NCI-H524 treated with DMSO at 0.1 percent for 48 hours (cell line): Measurements from ENCODE around the gene RNF4.
"Not testable (repeated sequence)": the region's sequence is repeated elsewhere in the genome, so short reads cannot be mapped to it uniquely, and the experiment has no call there.

ENCODE experiments used
- DNase-seq: peaks from one replicate; lab custom pipeline; 2025; lab: John Stamatoyannopoulos, UW

Gene RNF4, protein sequence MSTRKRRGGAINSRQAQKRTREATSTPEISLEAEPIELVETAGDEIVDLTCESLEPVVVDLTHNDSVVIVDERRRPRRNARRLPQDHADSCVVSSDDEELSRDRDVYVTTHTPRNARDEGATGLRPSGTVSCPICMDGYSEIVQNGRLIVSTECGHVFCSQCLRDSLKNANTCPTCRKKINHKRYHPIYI

GRCh38 chr4:2468456-2469191 lies at the start of gene RNF4:
Gene RNF4 (plus strand): TSS chr4:2469106. CDS start chr4:2490494, 21,388 bp downstream.
- peak; percentile 89 for DNase-seq

GRCh38 chr4:2419814-2420213 lies 49.1 kb upstream of the RNF4 start:
- no peak for DNase-seq

- no peak for DNase-seq
Observed at GRCh38 chr4:2421928-2422327, 47.0 kb upstream of the RNF4 start.

DNA sequence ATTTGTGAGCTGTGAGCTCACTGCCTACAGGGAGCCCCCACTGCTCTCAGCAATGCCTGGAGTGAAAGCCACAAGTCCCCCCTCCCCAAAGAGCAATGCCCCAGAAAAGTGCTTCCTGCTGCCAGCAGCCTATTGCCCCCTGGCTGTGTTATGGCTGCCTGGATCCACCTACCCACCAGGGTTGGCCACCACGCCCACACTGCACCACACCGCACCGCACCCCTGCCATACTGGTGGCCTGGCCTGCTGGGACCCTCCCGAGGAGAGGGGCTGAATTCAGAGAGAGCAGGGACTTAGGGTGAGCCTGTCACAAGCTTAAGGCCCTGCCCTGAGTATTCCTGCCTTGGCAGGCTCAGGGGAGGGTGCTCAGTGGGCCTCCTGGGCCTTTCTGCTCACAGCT lies 45.8 kb upstream of the RNF4 start:
- no peak for DNase-seq

DNA sequence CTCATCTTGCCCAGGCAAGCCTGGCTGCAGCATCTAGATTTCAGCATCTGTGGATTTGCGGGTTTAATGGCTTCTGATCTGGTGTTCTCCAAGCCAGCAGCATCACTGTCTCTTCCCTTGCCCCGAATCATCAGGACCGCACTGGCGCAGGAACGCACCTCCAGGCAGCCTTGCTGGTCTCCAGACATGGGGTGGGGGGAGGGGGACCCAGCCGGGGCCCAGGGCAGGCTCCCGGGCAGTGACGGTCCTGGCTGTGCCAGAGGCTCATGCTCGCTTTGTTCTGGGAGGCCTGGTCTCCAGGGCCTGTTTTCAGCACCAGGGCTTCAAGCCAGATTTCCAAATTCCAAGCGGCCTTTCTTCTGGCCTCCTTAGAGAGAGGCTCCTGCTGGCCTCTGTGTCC lies 45.2 kb upstream of the RNF4 start:
- DNase-seq = no peak

DNA sequence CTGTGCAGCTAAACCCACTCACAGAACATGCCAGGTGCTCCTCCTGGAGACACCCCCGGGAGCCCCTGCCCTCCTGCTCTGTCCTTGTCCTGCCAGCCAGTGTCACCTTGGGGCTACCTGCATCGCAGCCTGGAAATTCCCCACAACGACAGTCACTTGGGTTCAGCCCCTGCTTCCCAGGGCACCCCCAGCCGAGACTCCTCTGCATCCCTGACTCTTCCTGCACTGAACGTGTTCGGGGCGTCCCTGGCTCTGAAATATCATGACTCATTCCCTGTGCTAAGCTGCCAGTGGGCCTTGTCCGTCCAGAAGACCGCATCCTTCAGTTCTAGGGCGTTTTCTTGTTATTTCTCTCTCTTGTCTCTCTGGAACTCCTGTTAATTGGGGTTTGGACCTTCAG lies 44.3 kb upstream of the RNF4 start:
- DNase-seq = no peak

- no peak for DNase-seq
Observed at GRCh38 chr4:2425386-2426068, 43.4 kb upstream of the RNF4 start.

DNA sequence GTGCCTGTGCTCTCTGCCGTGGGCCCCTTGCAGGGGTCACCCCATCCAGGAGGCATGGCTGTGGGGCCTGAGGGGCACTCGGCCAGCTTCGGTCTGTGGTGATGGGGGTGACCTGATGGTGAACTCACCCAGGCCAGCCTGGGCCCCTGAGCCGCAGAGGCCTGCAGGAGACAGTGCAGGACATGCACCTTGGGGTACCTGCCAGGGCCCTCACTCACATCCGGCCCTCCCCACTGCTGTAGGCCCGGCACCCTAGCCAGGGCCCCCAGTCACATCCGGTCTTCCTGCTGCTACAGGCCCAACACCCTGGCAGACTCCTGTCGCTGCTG lies 42.9 kb upstream of the RNF4 start:
- no peak for DNase-seq

GRCh38 chr4:2426711-2427275 lies 42.1 kb upstream of the RNF4 start:
- no peak for DNase-seq

DNA sequence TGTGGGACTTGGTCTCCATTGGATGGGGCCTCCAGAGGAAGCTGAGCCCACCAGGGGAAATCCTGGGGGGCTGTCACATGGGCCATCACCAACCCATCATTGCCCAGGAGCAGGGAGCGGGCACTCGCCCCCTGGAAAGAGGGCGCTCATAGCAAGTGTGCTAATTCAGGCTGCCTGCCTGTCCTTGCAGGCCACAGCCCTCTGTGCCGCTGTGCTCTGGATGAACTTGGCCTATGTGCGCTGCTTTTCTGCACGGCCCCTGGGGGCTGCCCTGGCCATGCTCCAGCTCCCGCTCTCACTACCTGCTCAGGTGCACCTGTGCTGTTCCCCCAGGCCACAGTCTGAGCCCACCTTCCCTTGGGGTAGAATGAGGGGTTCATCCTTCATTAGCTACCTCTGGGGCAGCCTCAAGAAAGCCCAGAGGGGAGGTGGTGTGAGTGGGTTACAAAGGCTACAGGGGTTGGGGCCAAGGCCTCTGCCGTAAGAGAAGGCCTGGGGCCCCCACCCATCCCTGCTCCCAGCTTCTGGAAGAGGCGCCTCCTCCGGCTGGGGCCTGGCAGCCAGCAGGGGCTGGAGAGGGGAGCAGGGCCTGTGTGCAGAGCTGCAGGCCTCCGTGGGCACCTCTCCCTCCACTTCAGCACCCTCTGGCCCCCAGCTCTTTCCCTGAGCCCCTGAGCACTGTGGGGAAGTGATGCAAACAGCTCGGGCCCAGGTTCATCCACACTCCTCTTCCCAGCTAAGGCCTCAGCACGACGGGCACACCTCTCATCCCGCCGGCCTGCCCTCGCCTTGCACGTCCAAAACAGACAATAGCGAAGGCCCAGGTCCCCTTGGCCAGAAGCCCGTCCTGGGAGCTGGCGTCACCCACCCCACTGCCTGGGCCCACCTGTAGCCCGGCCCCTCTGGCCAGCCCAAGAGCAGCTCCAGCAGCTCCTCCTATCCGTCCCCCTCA lies 41.2 kb upstream of the RNF4 start:
- no peak for DNase-seq

GRCh38 chr4:2428496-2429213 lies 40.3 kb upstream of the RNF4 start:
- no peak for DNase-seq

GRCh38 chr4:2429945-2430757 lies 38.8 kb upstream of the RNF4 start:
- DNase-seq = not testable (repeated sequence)

DNA sequence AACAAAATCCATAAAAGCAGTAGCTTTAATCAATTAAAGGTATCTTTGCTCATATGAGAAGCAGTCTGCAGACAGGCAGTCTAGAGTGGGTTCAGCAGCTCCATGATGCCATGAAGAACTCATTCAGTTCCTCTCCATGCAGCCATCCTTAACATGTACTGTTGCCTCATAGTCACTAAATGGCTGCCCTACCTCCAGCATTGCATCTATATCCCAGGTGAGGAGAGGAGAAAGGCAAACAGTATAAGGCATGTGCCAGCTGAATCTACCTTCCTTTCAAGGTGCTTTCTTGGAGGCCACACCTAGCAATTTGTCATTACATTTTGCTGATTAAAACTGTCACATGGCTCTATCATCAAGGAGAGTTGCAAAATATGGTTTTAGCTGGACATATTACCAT lies 36.9 kb upstream of the RNF4 start:
- no peak for DNase-seq

DNA sequence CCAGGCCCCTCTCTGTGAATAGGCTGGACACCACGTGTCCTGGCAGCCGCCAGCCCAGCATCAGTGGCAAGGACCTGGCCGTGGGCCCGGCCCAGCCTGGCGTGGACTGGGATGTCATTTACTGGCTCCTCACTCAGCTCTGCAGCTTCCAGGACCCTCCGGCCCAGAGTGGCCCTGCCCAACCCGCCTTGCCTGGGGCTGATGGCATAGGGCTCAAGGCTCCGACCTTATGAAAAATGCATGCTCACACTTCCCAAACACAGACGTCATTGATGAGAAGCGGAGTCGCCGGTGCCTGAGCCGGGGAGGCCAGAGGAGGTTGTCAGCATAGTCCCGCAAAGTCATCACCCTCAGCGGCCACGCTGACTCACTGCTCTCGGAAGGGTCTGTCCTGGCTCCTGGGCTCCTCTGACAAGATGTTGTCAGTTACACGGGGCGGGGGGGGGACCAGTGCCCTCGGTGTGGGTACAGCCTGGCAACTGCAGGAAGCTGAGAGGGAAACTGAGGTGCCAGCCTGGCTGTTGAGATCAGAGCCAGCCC lies 35.8 kb upstream of the RNF4 start:
- no peak for DNase-seq

- no peak for DNase-seq
Observed at GRCh38 chr4:2433609-2434350, 35.1 kb upstream of the RNF4 start.

DNA sequence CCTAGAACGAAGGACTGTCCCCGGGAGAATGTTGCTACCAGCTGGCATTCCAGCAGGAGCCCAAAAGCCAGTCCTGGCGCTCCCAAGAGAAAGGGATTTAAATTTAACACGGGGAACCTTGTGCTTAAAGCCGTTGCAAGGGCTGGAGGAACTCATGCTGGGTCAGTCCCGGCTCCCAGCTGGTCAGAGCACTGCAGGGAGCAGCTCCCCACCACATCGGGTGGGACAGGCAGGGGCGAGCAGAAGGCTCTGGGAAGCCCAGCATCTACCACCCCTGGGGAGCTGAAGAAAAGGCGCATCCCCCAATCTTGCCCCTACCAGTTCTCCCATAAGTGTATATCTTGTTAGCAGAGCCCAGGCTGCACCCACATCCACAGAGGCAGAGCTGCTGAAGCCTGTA lies 34.5 kb upstream of the RNF4 start:
- no peak for DNase-seq

DNA sequence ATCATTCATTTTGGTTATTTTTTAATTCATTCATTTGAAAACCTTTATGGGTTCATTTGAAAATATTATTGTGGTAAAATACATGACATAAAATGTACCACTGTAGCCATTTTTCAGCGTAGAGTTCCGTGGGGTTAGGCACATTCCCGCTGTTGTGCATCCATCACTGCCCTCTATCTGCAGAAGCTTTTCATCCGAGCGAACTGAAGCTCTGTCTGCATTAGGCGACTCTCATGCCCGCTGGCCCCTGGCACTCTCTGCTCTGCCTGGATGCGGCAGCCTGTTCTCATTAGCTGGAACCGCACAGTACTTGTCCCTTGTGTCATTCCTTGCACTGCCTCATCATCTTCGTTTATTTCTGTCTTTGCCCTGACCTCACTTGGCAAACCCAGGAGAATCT lies 32.6 kb upstream of the RNF4 start:
- DNase-seq = no peak

DNA sequence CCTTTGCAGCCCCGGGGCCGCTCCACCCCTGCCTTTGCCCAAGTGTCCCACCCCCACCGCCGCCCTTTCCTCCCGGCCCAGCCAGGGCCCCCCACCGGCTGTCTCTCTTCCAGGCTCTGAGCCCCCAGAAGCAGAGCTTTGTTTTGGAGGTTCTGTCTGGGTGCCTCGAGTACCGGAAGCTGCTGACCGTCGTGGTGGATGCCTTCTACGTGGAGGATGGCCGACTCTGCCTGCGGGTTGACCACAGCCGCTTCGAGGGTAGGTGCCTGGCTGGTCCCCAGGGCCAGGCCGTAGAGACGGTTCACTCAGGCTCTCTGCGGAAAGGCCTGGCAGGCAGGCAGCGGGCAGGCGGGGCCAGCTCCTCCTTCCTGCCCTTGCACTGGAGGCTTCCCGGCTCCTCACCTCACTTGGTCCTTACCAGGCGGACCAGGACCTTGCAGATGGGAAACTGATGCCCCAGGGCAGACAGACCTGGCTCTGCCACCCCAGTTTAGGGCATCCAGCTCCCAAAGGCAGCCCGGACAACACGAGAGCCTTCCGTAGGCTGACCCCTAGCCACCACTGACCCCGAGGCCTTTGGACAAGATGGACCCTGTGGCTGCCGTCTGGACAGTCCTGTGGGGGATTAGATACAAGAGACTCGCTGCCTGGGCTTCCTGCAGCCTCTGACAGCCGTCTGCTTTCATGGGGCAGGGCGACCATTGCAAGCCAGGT lies 32.0 kb upstream of the RNF4 start:
- no peak for DNase-seq
